Parathyroid adenoma (tissue), 2 donors: ENCODE data around the gene SDC4.
A peak's percentile ranks its signal among the peaks of the same experiment; 100 is the strongest.

ENCODE experiments used
- H2AFZ ChIP-seq: fragments of 300-600 bp; sonication (generic); one replicate; pipeline ENCODE4 v1.7.0; 2017; ENCODE audit warnings: antibody characterized with exemption, mild to moderate bottlenecking
- H3K27ac ChIP-seq: fragments of 300-600 bp; sonication (generic); one replicate; pipeline ENCODE4 v1.7.0; 2017
- H3K27me3 ChIP-seq: fragments of 300-600 bp; sonication (generic); one replicate; pipeline ENCODE4 v1.7.0; 2017; ENCODE audit warnings: low read length; ENCODE audit not compliant: control insufficient read depth, insufficient read depth
- H3K36me3 ChIP-seq: fragments of 300-600 bp; sonication (generic); one replicate; pipeline ENCODE4 v1.7.0; 2017; ENCODE audit warnings: low read length; ENCODE audit not compliant: control insufficient read depth, insufficient read depth
- H3K4me1 ChIP-seq: fragments of 300-600 bp; sonication (generic); one replicate; pipeline ENCODE4 v1.7.0; 2017; ENCODE audit warnings: control low read depth
- H3K4me2 ChIP-seq: fragments of 300-600 bp; sonication (generic); one replicate; pipeline ENCODE4 v1.7.0; 2017; ENCODE audit warnings: low read length
- H3K4me3 ChIP-seq: fragments of 300-600 bp; sonication (generic); one replicate; pipeline ENCODE4 v1.7.0; 2017; ENCODE audit warnings: low read depth, low read length
- H3K79me2 ChIP-seq: fragments of 300-600 bp; sonication (generic); one replicate; pipeline ENCODE4 v1.7.0; 2017; ENCODE audit warnings: control low read depth
- H3K9ac ChIP-seq: fragments of 300-600 bp; sonication (generic); one replicate; pipeline ENCODE4 v1.7.0; 2017; ENCODE audit warnings: mild to moderate bottlenecking
- H3K9me3 ChIP-seq: fragments of 300-600 bp; sonication (generic); one replicate; pipeline ENCODE4 v1.7.0; 2017; ENCODE audit warnings: low read length; ENCODE audit not compliant: control insufficient read depth
- CTCF ChIP-seq: fragments of 300-600 bp; sonication (generic); IDR thresholded peaks from one replicate; pipeline ENCODE4 v1.7.0; 2017; ENCODE audit warnings: antibody characterized with exemption, mild to moderate bottlenecking
- donor health status: primary hyperparathyroidism.

The SDC4 gene

GRCh38 chr20:45347936-45348778 is at the start of gene SDC4:
Gene SDC4, minus strand, starts transcription at chr20:45348424. Its CDS starts 40 bp downstream, at chr20:45348384.
- Histone ChIP-seq H3K4me3 (peak within 1 kb of the TSS; percentile 75), H3K4me1 (peaks cover 23% of the 10 kb centered on the region), H3K9me3 (no peaks in the 10 kb centered on the region), H3K9ac (peak within 1 kb of the TSS; percentile 56), H3K27ac (peak within 1 kb of the TSS; percentile 34), H3K27me3 (no peaks in the 10 kb centered on the region), H2AFZ (peak within 1 kb of the TSS; percentile 87), H3K36me3 (no peaks in the 10 kb centered on the region), H3K4me2 (peak within 1 kb of the TSS; percentile 92), H3K79me2 (no peaks in the 10 kb centered on the region)
- no peak for TF ChIP-seq CTCF

GRCh38 chr20:45395114-45395415 is 46.8 kb upstream of the SDC4 start:
- no peaks in the 10 kb centered on the region for H3K27me3 ChIP-seq
- no peak for TF ChIP-seq CTCF
- H3K9ac ChIP-seq, result no peak overlapping the region
- H3K9me3 ChIP-seq, result no peaks in the 10 kb centered on the region
- H3K36me3 ChIP-seq, result no peaks in the 10 kb centered on the region
- H3K4me2 ChIP-seq, result no peak overlapping the region
- H3K4me3 ChIP-seq, result no peak overlapping the region
- H3K27ac ChIP-seq, result no peak overlapping the region
- H3K79me2 ChIP-seq, result no peaks in the 10 kb centered on the region
- H2AFZ ChIP-seq, result no peak overlapping the region
- no peaks in the 10 kb centered on the region for H3K4me1 ChIP-seq

GRCh38 chr20:45394221-45395113 is 46.2 kb upstream of the SDC4 start:
- no peak overlapping the region for H3K4me3 ChIP-seq
- no peak overlapping the region for H3K27ac ChIP-seq

GRCh38 chr20:45392733-45393132 is 44.5 kb upstream of the SDC4 start:
- no peak overlapping the region for H3K27ac ChIP-seq
- H3K9me3 ChIP-seq, result no peaks in the 10 kb centered on the region
- peaks cover 3% of the 10 kb centered on the region for H3K79me2 ChIP-seq
- H3K36me3 ChIP-seq, result no peaks in the 10 kb centered on the region
- no peak overlapping the region for H3K9ac ChIP-seq
- H3K4me1 ChIP-seq, result no peaks in the 10 kb centered on the region
- no peaks in the 10 kb centered on the region for H3K27me3 ChIP-seq
- no peak overlapping the region for H3K4me3 ChIP-seq
- no peak overlapping the region for H2AFZ ChIP-seq
- peak; percentile 9 for TF ChIP-seq CTCF
- no peak overlapping the region for H3K4me2 ChIP-seq

More at GRCh38 chr20:45394221-45395113, 46.2 kb upstream of the SDC4 start:
- no peak for TF ChIP-seq CTCF
- Histone ChIP-seq H3K9ac (no peak overlapping the region), H3K79me2 (no peaks in the 10 kb centered on the region), H3K4me2 (no peak overlapping the region), H3K4me1 (no peaks in the 10 kb centered on the region), H3K36me3 (no peaks in the 10 kb centered on the region), H2AFZ (no peak overlapping the region), H3K9me3 (no peaks in the 10 kb centered on the region), H3K27me3 (no peaks in the 10 kb centered on the region)
